Fibroblast of skin of abdomen (primary cell): ENCODE data around the gene ETNK1. TPM values are rescaled to one million over a fixed set of nuclear protein-coding genes. Genes with fewer than 3 reads are reported as not detected.
A peak's percentile ranks its signal among the peaks of the same experiment; 100 is the strongest.
"Not testable (repeated sequence)": the region's sequence is repeated elsewhere in the genome, so short reads cannot be mapped to it uniquely, and the experiment has no call there.

Experiments used
- DNase-seq: peaks from one replicate; pipeline ENCODE4 v3.0.0-alpha.2; 2013
- polyA plus RNA-seq, 2 experiments: library from polyadenylated mRNA; unstranded; fragments of 120-200 nt; gene quantifications; one replicate each; pipeline ENCODE4 v1.2.1, GENCODE V29; 2013; ENCODE audit not compliant: insufficient read length in 2 of 2

ETNK1 gene
- 16.5 TPM for polyA plus RNA-seq (2013, experiment 1 of 2; ENCODE audit: insufficient read length)
- 14.2 TPM for polyA plus RNA-seq (2013, experiment 2 of 2; ENCODE audit: insufficient read length)

GRCh38 chr12:22624870-22625761, at the start of gene ETNK1:
Gene ETNK1 (plus strand): TSS chr12:22625171. CDS start chr12:22625431, 260 bp downstream.
- DNase-seq, result peak; percentile 92

GRCh38 chr12:22576065-22576464, 48.9 kb upstream of the ETNK1 start:
- DNase-seq, result no peak

GRCh38 chr12:22576473-22576872, 48.5 kb upstream of the ETNK1 start:
- DNase-seq, result no peak

GRCh38 chr12:22577667-22578066, 47.3 kb upstream of the ETNK1 start:
- DNase-seq, result no peak

- no peak for DNase-seq
Observed at GRCh38 chr12:22578328-22578727, 46.6 kb upstream of the ETNK1 start.

GRCh38 chr12:22588817-22589216, 36.2 kb upstream of the ETNK1 start:
- DNase-seq, result no peak

GRCh38 chr12:22593864-22594263, 31.1 kb upstream of the ETNK1 start:
- no peak for DNase-seq

- DNase-seq, result not testable (repeated sequence)
Observed at GRCh38 chr12:22597539-22597938, 27.4 kb upstream of the ETNK1 start.

- no peak for DNase-seq
Observed at GRCh38 chr12:22598141-22598762, 26.7 kb upstream of the ETNK1 start.

- DNase-seq, result no peak
Observed at GRCh38 chr12:22598763-22599161, 26.2 kb upstream of the ETNK1 start.

- DNase-seq, result no peak
Observed at GRCh38 chr12:22600181-22600580, 24.8 kb upstream of the ETNK1 start.

GRCh38 chr12:22609501-22609900, 15.5 kb upstream of the ETNK1 start:
- DNase-seq, result no peak

- DNase-seq, result no peak
Observed at GRCh38 chr12:22610131-22610530, 14.8 kb upstream of the ETNK1 start.

- DNase-seq, result not testable (repeated sequence)
Observed at GRCh38 chr12:22612822-22613221, 12.1 kb upstream of the ETNK1 start.

GRCh38 chr12:22615963-22616501, 8.9 kb upstream of the ETNK1 start:
- DNase-seq, result no peak

- no peak for DNase-seq
Observed at GRCh38 chr12:22617630-22618029, 7.3 kb upstream of the ETNK1 start.

GRCh38 chr12:22624548-22624869, 462 bp upstream of the ETNK1 start:
- no peak for DNase-seq

- peak; percentile 19 for DNase-seq
Observed at GRCh38 chr12:22625762-22626294, 857 bp downstream of the ETNK1 start.

GRCh38 chr12:22626406-22626805, 1.4 kb downstream of the ETNK1 start:
- no peak for DNase-seq

- no peak for DNase-seq
Observed at GRCh38 chr12:22627371-22627770, 2.4 kb downstream of the ETNK1 start.

- no peak for DNase-seq
Observed at GRCh38 chr12:22628228-22628627, 3.3 kb downstream of the ETNK1 start.

GRCh38 chr12:22631863-22632463, 7.0 kb downstream of the ETNK1 start:
- peak; percentile 12 for DNase-seq

GRCh38 chr12:22634883-22635282, 9.9 kb downstream of the ETNK1 start:
- no peak for DNase-seq
